GM18499 (cell line): ENCODE measurements around the gene SERPINE2.
"Not testable (repeated sequence)": the region's sequence is repeated elsewhere in the genome, so short reads cannot be mapped to it uniquely, and the experiment has no call there.

Experiments used
- ATAC-seq: cut with Tn5 transposase; IDR thresholded peaks from one replicate; pipeline ENCODE4 v1.9.1; 2021; ENCODE audit warnings: moderate number of reproducible peaks; ENCODE audit not compliant: insufficient read depth, unreplicated experiment

The SERPINE2 gene

GRCh38 chr2:224020523-224020922 is 18.6 kb downstream of the SERPINE2 start:
- no peak for ATAC-seq

- ATAC-seq, result no peak
These were observed 21.1 kb downstream of the SERPINE2 start for GRCh38 chr2:224017957-224018356.

- no peak for ATAC-seq
These were observed 22.1 kb downstream of the SERPINE2 start for GRCh38 chr2:224016963-224017362.

GRCh38 chr2:224014336-224014735 is 24.8 kb downstream of the SERPINE2 start:
- no peak for ATAC-seq

GRCh38 chr2:224011837-224012236 is 27.2 kb downstream of the SERPINE2 start:
- ATAC-seq, result no peak

- no peak for ATAC-seq
These were observed 29.3 kb downstream of the SERPINE2 start for GRCh38 chr2:224009605-224010315.

- no peak for ATAC-seq
These were observed 30.3 kb downstream of the SERPINE2 start for GRCh38 chr2:224008702-224009261.

- no peak for ATAC-seq
These were observed 34.9 kb downstream of the SERPINE2 start for GRCh38 chr2:224004105-224004695.

- ATAC-seq, result not testable (repeated sequence)
These were observed 38.4 kb downstream of the SERPINE2 start for GRCh38 chr2:224000662-224001061.

GRCh38 chr2:223999862-224000261 is 39.2 kb downstream of the SERPINE2 start:
- ATAC-seq, result no peak

GRCh38 chr2:223998948-223999347 is 40.1 kb downstream of the SERPINE2 start:
- ATAC-seq, result no peak

- ATAC-seq, result no peak
These were observed 41.1 kb downstream of the SERPINE2 start for GRCh38 chr2:223997938-223998337.

- ATAC-seq, result no peak
These were observed 42.7 kb downstream of the SERPINE2 start for GRCh38 chr2:223996391-223996790.

- no peak for ATAC-seq
These were observed 43.5 kb downstream of the SERPINE2 start for GRCh38 chr2:223995569-223995968.

- no peak for ATAC-seq
These were observed 44.4 kb downstream of the SERPINE2 start for GRCh38 chr2:223994562-223995162.

GRCh38 chr2:223993634-223994232 is 45.4 kb downstream of the SERPINE2 start:
- ATAC-seq, result no peak

GRCh38 chr2:223991611-223992010 is 47.5 kb downstream of the SERPINE2 start:
- ATAC-seq, result no peak

GRCh38 chr2:223989856-223990232 is 49.2 kb downstream of the SERPINE2 start:
- ATAC-seq, result no peak

GRCh38 chr2:223989206-223989855 is 49.8 kb downstream of the SERPINE2 start:
- ATAC-seq, result no peak

- no peak for ATAC-seq
These were observed 57.8 kb downstream of the SERPINE2 start for GRCh38 chr2:223981241-223981640.
